Activated naive CD8-positive, alpha-beta T cell (primary cell): ENCODE data around the gene PDZD4.

Source experiments
- H3K27ac Mint-ChIP-seq: one replicate; pipeline ENCODE4 v1.8.0; 2021; ENCODE audit warnings: mixed read lengths
- H3K27me3 Mint-ChIP-seq: one replicate; pipeline ENCODE4 v1.8.0; 2021; ENCODE audit warnings: mixed read lengths
- H3K36me3 Mint-ChIP-seq: one replicate; pipeline ENCODE4 v1.8.0; 2021; ENCODE audit warnings: mixed read lengths
- H3K4me1 Mint-ChIP-seq: one replicate; pipeline ENCODE4 v1.8.0; 2021; ENCODE audit warnings: low read depth, mixed read lengths
- H3K4me3 Mint-ChIP-seq: one replicate; pipeline ENCODE4 v1.8.0; 2021; ENCODE audit warnings: mild to moderate bottlenecking, mixed read lengths
- H3K9me3 Mint-ChIP-seq: one replicate; pipeline ENCODE4 v1.8.0; 2021; ENCODE audit warnings: low read depth, mixed read lengths

The PDZD4 gene

DNA sequence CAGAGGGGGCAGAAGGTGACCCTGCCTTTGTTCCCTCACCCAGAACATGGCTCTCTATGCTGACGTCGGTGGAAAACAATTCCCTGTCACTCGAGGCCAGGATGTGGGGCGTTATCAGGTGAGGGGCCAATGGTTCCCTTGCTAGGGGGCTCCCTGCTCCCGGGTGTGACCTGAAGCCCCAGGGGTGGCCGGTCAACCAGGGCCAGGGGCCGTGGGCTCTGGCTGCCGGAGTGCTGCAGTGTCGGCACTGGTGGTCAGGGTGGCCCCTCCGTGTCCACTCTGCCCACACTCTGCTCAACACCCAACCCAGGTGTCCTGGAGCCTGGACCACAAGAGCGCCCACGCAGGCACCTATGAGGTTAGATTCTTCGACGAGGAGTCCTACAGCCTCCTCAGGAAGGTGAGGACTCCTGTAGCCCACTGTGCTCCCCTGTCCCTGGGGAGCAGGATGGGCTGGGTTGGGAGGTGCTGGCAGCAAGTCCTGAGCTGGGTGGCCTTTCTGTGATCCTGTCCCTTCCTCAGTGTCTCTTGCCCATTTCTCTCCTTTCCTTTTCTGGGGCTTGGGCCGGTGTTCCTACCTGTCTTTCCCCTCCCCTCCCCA, 32.8 kb downstream of the PDZD4 start:
- peaks cover 15% of the 10 kb centered on the region for H3K4me1 Mint-ChIP-seq
- H3K27me3 Mint-ChIP-seq: no peaks in the 10 kb centered on the region
- no peak overlapping the region for H3K27ac Mint-ChIP-seq
- no peaks in the 10 kb centered on the region for H3K9me3 Mint-ChIP-seq
- H3K4me3 Mint-ChIP-seq: peak overlapping the region; percentile 94
- no peaks in the 10 kb centered on the region for H3K36me3 Mint-ChIP-seq

DNA sequence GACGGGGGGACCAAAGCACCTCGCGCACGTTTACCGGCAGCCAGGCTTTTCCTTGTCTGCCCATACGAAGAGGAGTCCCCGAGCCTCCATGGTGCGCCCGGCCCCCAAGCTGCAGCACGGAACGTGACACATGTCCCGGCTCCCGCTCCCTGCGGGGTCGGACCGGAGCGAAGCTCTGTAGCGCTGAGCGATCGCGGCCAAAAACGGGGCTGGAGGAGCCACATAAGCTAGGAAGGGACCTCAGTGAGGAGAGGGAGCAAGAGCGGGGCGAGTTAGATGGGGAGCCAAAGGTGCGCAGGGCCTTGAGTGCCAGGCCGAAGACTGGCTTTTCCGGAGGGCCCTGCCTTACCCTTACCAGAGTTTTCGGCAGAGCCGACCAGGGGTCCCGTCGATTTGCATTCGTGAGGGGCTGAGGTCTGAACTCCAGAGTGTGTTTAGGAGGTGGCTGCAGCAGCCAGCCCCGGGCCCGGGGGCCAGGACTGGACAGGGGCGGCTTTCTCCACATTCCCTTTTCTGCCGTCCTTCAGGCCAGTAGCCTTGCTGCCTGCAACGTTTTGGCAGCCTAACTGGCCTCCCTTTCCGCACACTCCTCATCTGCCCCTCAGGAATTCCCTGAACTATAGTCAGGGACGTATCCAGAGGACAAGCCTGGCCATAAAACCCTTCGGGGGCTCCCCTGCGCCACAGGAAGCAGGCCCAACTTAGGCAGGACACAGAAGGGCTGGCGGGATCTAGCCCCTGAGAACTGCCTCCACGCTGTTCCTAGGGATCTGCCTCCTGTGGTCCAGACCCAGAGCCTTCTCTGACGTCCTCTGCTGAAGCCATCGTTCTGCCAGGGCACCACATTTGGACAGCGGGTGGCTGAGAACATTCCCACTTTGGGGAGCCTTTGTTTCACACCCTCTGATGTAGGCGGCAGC, 35.2 kb downstream of the PDZD4 start:
- H3K36me3 Mint-ChIP-seq: no peaks in the 10 kb centered on the region
- peak overlapping the region; percentile 94 for H3K4me3 Mint-ChIP-seq
- peaks cover 16% of the 10 kb centered on the region for H3K4me1 Mint-ChIP-seq
- no peaks in the 10 kb centered on the region for H3K27me3 Mint-ChIP-seq
- H3K27ac Mint-ChIP-seq: peak overlapping the region; percentile 77
- H3K9me3 Mint-ChIP-seq: no peaks in the 10 kb centered on the region

DNA sequence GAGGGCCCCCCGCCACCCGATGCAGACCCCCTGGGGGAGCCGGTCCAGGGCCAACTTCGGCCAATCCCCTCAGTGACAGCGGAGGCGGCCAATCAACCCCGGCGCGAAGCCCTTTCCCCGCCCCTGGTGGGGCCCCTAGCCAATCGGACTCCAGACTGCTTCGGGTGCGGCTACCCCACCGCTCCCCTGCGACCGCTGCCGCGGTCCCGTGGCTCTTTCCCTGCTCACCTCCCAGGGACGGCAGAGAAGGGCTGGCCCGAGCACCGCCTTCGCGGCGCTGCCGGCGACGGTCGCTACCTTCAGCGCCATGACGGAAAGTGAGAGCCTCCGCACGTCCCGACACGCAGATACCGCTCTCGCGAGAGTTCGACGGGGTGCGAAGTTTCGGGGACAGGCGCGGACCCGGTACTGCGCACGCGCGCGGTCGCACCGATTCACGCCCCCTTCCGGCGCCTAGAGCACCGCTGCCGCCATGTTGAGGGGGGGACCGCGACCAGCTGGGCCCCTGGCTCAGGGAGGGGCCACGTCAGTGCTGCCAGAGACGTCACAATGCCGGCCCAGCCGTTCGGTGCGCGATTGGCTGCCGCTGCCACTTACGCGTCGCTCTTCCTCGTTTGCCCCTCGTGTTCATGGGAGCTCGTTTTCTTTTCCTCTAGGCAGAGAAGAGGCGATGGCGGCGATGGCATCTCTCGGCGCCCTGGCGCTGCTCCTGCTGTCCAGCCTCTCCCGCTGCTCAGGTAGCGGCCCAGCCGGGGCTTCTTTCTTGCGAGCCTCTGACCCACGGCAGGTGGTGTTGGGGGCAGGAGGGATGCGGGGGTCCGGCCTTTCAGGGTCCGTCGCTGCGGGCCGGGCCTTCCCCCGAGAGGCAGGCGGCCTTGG, 36.1 kb downstream of the PDZD4 start, which contains the start of the genes IDH3G and SSR4:
TSS of gene IDH3G (minus strand) at position 358 of the 879 bp plus-strand sequence. CDS start at position 309, 49 bp downstream.
TSS of gene SSR4 (plus strand) at position 651 of the 879 bp plus-strand sequence. CDS start at position 671, 20 bp downstream.
- no peaks in the 10 kb centered on the region for H3K36me3 Mint-ChIP-seq
- H3K9me3 Mint-ChIP-seq: no peaks in the 10 kb centered on the region
- H3K4me3 Mint-ChIP-seq: peak within 1 kb of the TSS; percentile 94
- peaks cover 16% of the 10 kb centered on the region for H3K4me1 Mint-ChIP-seq
- H3K27me3 Mint-ChIP-seq: no peaks in the 10 kb centered on the region
- H3K27ac Mint-ChIP-seq: peak within 1 kb of the TSS; percentile 95

DNA sequence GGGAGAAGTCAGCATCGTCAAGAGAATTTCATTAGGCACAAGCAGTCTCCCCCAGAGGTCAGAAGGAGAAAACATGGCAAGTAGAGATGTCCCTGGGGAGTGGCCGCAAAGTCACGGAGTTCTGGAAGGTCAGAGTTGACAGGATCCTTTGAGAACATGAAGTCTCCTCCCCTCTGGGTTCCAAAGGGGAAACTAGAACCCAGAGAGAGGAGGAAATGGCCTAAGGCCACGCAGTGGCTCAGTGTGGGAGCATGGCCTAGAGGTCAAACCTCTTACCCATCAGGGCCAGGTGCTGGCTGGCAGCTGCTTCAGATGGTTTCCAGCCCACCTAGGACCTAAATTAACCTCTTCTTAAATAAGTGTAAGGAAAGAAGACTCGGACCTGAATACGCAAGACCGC, 37.1 kb downstream of the PDZD4 start:
- H3K27me3 Mint-ChIP-seq: no peaks in the 10 kb centered on the region
- peak overlapping the region; percentile 90 for H3K27ac Mint-ChIP-seq

DNA sequence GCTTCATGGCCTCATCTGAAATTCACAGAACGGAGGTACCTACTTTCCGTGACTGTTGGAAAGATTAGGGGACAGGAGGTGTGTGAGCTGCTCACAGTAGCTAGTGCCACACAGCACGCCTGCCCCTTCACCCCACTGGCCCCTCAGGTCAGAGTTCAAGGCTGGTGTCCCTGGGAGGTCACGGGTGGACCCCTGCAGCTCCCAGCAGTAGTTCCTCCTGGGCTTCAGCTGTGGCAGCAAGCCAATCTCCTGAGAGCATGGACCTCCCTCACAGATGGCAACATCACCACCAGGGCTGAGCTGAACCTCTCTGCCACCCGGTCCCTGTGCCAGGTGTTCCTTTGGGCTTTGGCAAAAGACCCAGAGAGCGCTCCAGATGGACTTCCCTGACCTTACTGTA, 38.0 kb downstream of the PDZD4 start:
- no peaks in the 10 kb centered on the region for H3K36me3 Mint-ChIP-seq
- H3K4me3 Mint-ChIP-seq: peak overlapping the region; percentile 94
- H3K27me3 Mint-ChIP-seq: no peaks in the 10 kb centered on the region
- H3K27ac Mint-ChIP-seq: no peak overlapping the region
- H3K4me1 Mint-ChIP-seq: peaks cover 16% of the 10 kb centered on the region
- H3K9me3 Mint-ChIP-seq: no peaks in the 10 kb centered on the region

More for the DNA sequence above, 37.1 kb downstream of the PDZD4 start:
- Mint-ChIP-seq H3K36me3 (no peaks in the 10 kb centered on the region), H3K4me3 (peak overlapping the region; percentile 94), H3K4me1 (peaks cover 16% of the 10 kb centered on the region), H3K9me3 (no peaks in the 10 kb centered on the region)

- Mint-ChIP-seq H3K4me1 (peaks cover 13% of the 10 kb centered on the region), H3K27ac (no peak overlapping the region), H3K36me3 (no peaks in the 10 kb centered on the region), H3K9me3 (no peaks in the 10 kb centered on the region), H3K4me3 (no peak overlapping the region), H3K27me3 (no peaks in the 10 kb centered on the region)
Observed at GRCh38 chrX:153791104-153791852, 39.1 kb downstream of the PDZD4 start.

- Mint-ChIP-seq H3K4me3 (no peak overlapping the region), H3K9me3 (no peaks in the 10 kb centered on the region), H3K27me3 (no peaks in the 10 kb centered on the region), H3K36me3 (no peaks in the 10 kb centered on the region), H3K27ac (no peak overlapping the region), H3K4me1 (peaks cover 9% of the 10 kb centered on the region)
Observed at GRCh38 chrX:153789654-153790053, 40.7 kb downstream of the PDZD4 start.

- Mint-ChIP-seq H3K4me1 (no peaks in the 10 kb centered on the region), H3K27me3 (no peaks in the 10 kb centered on the region), H3K9me3 (no peaks in the 10 kb centered on the region), H3K36me3 (no peaks in the 10 kb centered on the region), H3K27ac (no peak overlapping the region), H3K4me3 (no peak overlapping the region)
Observed at GRCh38 chrX:153786669-153787068, 43.7 kb downstream of the PDZD4 start.

DNA sequence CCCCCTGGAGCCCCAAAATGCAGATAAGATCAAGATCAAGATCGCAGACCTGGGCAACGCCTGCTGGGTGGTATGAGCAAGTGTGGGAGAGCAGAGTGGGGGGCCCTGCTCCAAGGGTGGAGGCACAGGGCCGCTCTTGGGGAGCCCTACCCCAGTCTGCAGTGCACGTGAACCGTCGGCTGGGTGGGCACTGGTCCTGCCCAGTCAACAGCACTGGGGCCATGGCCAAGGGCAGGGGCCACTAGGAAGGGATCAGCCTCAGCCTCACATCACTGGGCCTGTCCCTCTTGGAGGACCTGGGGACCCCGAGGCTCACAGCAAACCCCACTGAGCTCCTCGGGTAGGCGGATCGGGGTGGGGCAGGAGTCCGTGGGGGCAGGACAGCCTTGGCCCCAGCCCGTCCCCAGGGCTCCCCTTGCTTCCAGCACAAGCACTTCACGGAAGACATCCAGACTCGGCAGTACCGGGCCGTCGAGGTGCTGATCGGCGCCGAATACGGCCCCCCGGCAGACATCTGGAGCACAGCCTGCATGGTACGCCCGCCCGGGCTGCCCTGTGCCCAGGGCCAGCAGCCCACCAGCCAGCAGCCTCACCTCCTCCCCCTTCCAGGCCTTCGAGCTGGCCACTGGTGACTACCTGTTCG, 45.9 kb downstream of the PDZD4 start:
- no peaks in the 10 kb centered on the region for H3K36me3 Mint-ChIP-seq
- no peak overlapping the region for H3K4me3 Mint-ChIP-seq
- no peak overlapping the region for H3K27ac Mint-ChIP-seq
- H3K27me3 Mint-ChIP-seq: no peaks in the 10 kb centered on the region
- peaks cover 3% of the 10 kb centered on the region for H3K4me1 Mint-ChIP-seq
- H3K9me3 Mint-ChIP-seq: no peaks in the 10 kb centered on the region

- H3K27me3 Mint-ChIP-seq: no peaks in the 10 kb centered on the region
- no peaks in the 10 kb centered on the region for H3K9me3 Mint-ChIP-seq
- H3K4me1 Mint-ChIP-seq: peaks cover 3% of the 10 kb centered on the region
- H3K27ac Mint-ChIP-seq: no peak overlapping the region
- no peaks in the 10 kb centered on the region for H3K36me3 Mint-ChIP-seq
- no peak overlapping the region for H3K4me3 Mint-ChIP-seq
Observed at GRCh38 chrX:153783378-153784013, 46.8 kb downstream of the PDZD4 start.

- H3K4me1 Mint-ChIP-seq: peaks cover 3% of the 10 kb centered on the region
- no peak overlapping the region for H3K27ac Mint-ChIP-seq
- H3K9me3 Mint-ChIP-seq: no peaks in the 10 kb centered on the region
- no peak overlapping the region for H3K4me3 Mint-ChIP-seq
- H3K36me3 Mint-ChIP-seq: no peaks in the 10 kb centered on the region
- H3K27me3 Mint-ChIP-seq: no peaks in the 10 kb centered on the region
Observed at GRCh38 chrX:153782871-153783270, 47.5 kb downstream of the PDZD4 start.

DNA sequence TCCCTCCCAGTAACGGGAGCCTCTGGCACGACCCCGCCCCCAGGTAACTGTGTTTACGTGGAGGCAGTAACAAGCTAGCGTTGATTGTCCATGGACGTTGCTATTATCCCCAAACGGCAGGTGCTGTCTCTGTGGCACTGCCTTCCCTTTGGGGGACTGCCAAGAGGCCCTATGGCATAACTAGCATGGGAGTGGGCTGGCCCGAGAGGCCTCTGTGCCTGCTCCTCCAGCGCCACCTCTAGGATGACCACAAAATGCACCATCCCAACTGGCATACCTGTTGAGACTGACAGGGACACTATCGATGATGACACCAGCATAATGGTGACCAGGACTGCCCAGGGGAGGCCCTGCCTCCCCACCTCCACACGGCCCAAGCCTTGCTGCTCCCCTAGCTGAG, 48.0 kb downstream of the PDZD4 start:
- no peaks in the 10 kb centered on the region for H3K9me3 Mint-ChIP-seq
- H3K27me3 Mint-ChIP-seq: no peaks in the 10 kb centered on the region
- no peak overlapping the region for H3K27ac Mint-ChIP-seq
- no peaks in the 10 kb centered on the region for H3K36me3 Mint-ChIP-seq
- no peak overlapping the region for H3K4me3 Mint-ChIP-seq
- H3K4me1 Mint-ChIP-seq: peaks cover 3% of the 10 kb centered on the region

- Mint-ChIP-seq H3K27ac (no peak overlapping the region), H3K4me1 (peaks cover 3% of the 10 kb centered on the region), H3K9me3 (no peaks in the 10 kb centered on the region), H3K36me3 (no peaks in the 10 kb centered on the region), H3K27me3 (no peaks in the 10 kb centered on the region), H3K4me3 (no peak overlapping the region)
Observed at GRCh38 chrX:153781428-153782047, 48.8 kb downstream of the PDZD4 start.
